GM23248 (cell line): Measurements from ENCODE around the gene CSNK1G2. TPM values are rescaled to one million over a fixed set of nuclear protein-coding genes. Genes with fewer than 3 reads are reported as not detected.

Experiments used
- DNase-seq: peaks from one replicate; pipeline ENCODE4 v3.0.0-alpha.2; 2015
- H2AFZ ChIP-seq: fragments of 200-600 bp; sonication (generic); 2 replicates; pipeline ENCODE4 v1.6.1; 2016; ENCODE audit warnings: antibody characterized with exemption
- H3F3A ChIP-seq: fragments of 200-600 bp; sonication (generic); 2 replicates; pipeline ENCODE4 v1.6.1; 2016; ENCODE audit warnings: mild to moderate bottlenecking, antibody characterized with exemption, mixed run types; ENCODE audit not compliant: insufficient read depth
- H3K27ac ChIP-seq: fragments of 200-600 bp; sonication (generic); 2 replicates; pipeline ENCODE4 v1.5.1; 2016; ENCODE audit warnings: mild to moderate bottlenecking
- H3K27me3 ChIP-seq: fragments of 200-600 bp; sonication (generic); replicated peaks from 2 replicates; pipeline ENCODE4 v1.6.1; 2016; ENCODE audit warnings: mild to moderate bottlenecking; ENCODE audit not compliant: insufficient read depth
- H3K36me3 ChIP-seq: fragments of 200-600 bp; sonication (generic); 2 replicates; pipeline ENCODE4 v1.6.1; 2016; ENCODE audit warnings: low read depth, mild to moderate bottlenecking
- H3K4me1 ChIP-seq: fragments of 200-600 bp; sonication (generic); 2 replicates; pipeline ENCODE4 v1.6.1; 2016; ENCODE audit warnings: mild to moderate bottlenecking; ENCODE audit not compliant: insufficient read depth
- H3K4me2 ChIP-seq: fragments of 200-600 bp; sonication (generic); one replicate; pipeline ENCODE4 v1.6.1; 2016; ENCODE audit warnings: mild to moderate bottlenecking; ENCODE audit not compliant: unreplicated experiment
- H3K4me3 ChIP-seq: fragments of 200-600 bp; sonication (generic); 2 replicates; pipeline ENCODE4 v1.5.1; 2016; ENCODE audit warnings: mild to moderate bottlenecking
- H3K79me2 ChIP-seq: fragments of 200-600 bp; sonication (generic); 2 replicates; pipeline ENCODE4 v1.6.1; 2016; ENCODE audit warnings: mild to moderate bottlenecking; ENCODE audit not compliant: insufficient read depth
- H3K9ac ChIP-seq: fragments of 200-600 bp; sonication (generic); 2 replicates; pipeline ENCODE4 v1.6.1; 2016; ENCODE audit warnings: mild to moderate bottlenecking
- H3K9me2 ChIP-seq: fragments of 200-600 bp; sonication (generic); 2 replicates; pipeline ENCODE4 v1.6.1; 2016; ENCODE audit warnings: mixed run types, mild to moderate bottlenecking, moderate library complexity; ENCODE audit not compliant: insufficient read depth
- H3K9me3 ChIP-seq: fragments of 200-600 bp; sonication (generic); one replicate; pipeline ENCODE4 v1.6.1; 2017; ENCODE audit warnings: low read depth
- H4K20me1 ChIP-seq: fragments of 200-600 bp; sonication (generic); 2 replicates; pipeline ENCODE4 v1.6.0; 2016; ENCODE audit not compliant: insufficient read depth
- EZH2 ChIP-seq: fragments of 200-600 bp; sonication (generic); IDR thresholded peaks from 2 replicates; pipeline ENCODE4 v1.6.1; 2018; ENCODE audit warnings: antibody characterized with exemption, mild to moderate bottlenecking; ENCODE audit not compliant: insufficient read depth, poor library complexity, severe bottlenecking
- EZH2phosphoT487 ChIP-seq: fragments of 200-600 bp; sonication (generic); IDR thresholded peaks from 2 replicates; pipeline ENCODE4 v1.6.1; 2018; ENCODE audit warnings: antibody characterized with exemption, moderate library complexity, mild to moderate bottlenecking, low read depth; ENCODE audit not compliant: insufficient read depth
- WGBS, 2 experiments: methylation state at CpG; one replicate each; pipeline ENCODE4 v1.1.6; 2015 to 2017; ENCODE audit warnings: low lambda C conversion rate in 2 of 2, low coverage in 1 of 2; ENCODE audit errors: missing lambda C conversion rate in 2 of 2; 5-methylcytosine and 5-hydroxymethylcytosine counted together
- in situ Hi-C: fragments of 300-500 bp; cut with MboI; formaldehyde crosslinking; loops from 2 replicates; pipeline ENCODE4 v1.15.0; 2020
- polyA plus RNA-seq: library from polyadenylated mRNA; unstranded; fragments of >200 nt; fragmentation: Nextera tagmentation; extraction: Ambion mirVana; gene quantifications from 2 replicates; pipeline ENCODE4 v1.2.1, GENCODE V29; 2016
- total RNA-seq: library from RNA; depleted of rRNA; stranded (reverse); fragments of >200 nt; shearing (Covaris generic); gene quantifications from 2 replicates; pipeline ENCODE4 v1.2.3, GENCODE V29; 2014

The CSNK1G2 gene
- total and polyA plus RNA-seq, 2 experiments from 2014 or later, result 9.5 to 76.6 TPM

GRCh38 chr19:1957562-1958248, 16.7 kb downstream of the CSNK1G2 start:
- H3K79me2 ChIP-seq, result peaks cover 86% of the 10 kb centered on the region
- in situ Hi-C loops, result no loop called here
- no peak overlapping the region for H3K4me3 ChIP-seq

DNA sequence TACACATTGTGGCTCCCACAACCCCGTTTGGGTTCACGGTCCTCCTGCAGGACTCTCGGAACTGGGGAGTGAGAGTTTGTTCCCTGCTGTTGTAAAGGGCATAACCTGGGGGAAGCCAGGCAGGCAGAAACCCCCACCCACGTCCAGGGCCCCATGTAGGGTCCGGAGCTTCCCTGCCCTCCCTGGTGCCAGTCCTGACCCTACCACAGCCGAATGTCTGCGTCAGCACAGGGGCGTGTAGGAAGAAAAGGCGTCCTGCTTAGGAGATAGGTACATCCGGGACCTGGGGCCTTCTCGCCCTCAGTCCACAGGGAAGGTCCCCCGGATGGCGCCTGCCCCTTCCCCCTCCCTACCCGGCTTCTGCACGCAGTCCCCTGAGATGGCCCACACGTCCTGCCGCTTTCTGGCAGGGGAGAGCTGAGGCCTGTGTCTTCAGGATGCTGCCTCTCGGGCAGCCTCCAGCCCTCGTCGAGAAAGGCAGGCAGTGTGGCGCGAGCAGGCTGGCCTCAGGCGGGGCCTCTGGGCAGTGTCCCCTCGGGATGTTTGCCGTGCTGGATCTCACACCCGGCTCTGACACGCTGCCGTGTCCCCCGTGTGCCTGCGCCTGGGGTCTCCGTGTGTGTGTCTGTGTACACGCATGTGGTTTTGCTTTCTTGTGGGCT, 19.1 kb downstream of the CSNK1G2 start:
- Histone ChIP-seq H3K27ac (no peak overlapping the region), H2AFZ (no peak overlapping the region), H3K9ac (no peak overlapping the region), H3K4me2 (no peak overlapping the region), H3K79me2 (peaks cover 86% of the 10 kb centered on the region), H4K20me1 (no peaks in the 10 kb centered on the region), H3K36me3 (no peaks in the 10 kb centered on the region), H3F3A (no peaks in the 10 kb centered on the region), H3K9me2 (no peaks in the 10 kb centered on the region), H3K9me3 (no peaks in the 10 kb centered on the region), H3K4me3 (no peak overlapping the region), H3K4me1 (no peaks in the 10 kb centered on the region), H3K27me3 (no peaks in the 10 kb centered on the region)
- in situ Hi-C loops, result no loop called here
- no peak for DNase-seq
- WGBS, 2 experiments, result 95% methylated on average over 30 to 32 of the region's 32 CpGs
- no peak for TF ChIP-seq EZH2phosphoT487

More at GRCh38 chr19:1957562-1958248, 16.7 kb downstream of the CSNK1G2 start:
- Histone ChIP-seq H3K4me2 (no peak overlapping the region), H3K27ac (no peak overlapping the region), H2AFZ (no peak overlapping the region), H3K36me3 (no peaks in the 10 kb centered on the region), H3F3A (no peaks in the 10 kb centered on the region), H3K9me2 (no peaks in the 10 kb centered on the region), H3K27me3 (no peaks in the 10 kb centered on the region), H3K4me1 (no peaks in the 10 kb centered on the region), H3K9ac (no peak overlapping the region), H3K9me3 (no peaks in the 10 kb centered on the region), H4K20me1 (no peaks in the 10 kb centered on the region)
- 85 to 92% methylated on average over 28 to 33 of the region's 40 CpGs for WGBS, 2 experiments
- TF ChIP-seq EZH2phosphoT487 (no peak), EZH2 (no peak)
- DNase-seq, result no peak

DNA sequence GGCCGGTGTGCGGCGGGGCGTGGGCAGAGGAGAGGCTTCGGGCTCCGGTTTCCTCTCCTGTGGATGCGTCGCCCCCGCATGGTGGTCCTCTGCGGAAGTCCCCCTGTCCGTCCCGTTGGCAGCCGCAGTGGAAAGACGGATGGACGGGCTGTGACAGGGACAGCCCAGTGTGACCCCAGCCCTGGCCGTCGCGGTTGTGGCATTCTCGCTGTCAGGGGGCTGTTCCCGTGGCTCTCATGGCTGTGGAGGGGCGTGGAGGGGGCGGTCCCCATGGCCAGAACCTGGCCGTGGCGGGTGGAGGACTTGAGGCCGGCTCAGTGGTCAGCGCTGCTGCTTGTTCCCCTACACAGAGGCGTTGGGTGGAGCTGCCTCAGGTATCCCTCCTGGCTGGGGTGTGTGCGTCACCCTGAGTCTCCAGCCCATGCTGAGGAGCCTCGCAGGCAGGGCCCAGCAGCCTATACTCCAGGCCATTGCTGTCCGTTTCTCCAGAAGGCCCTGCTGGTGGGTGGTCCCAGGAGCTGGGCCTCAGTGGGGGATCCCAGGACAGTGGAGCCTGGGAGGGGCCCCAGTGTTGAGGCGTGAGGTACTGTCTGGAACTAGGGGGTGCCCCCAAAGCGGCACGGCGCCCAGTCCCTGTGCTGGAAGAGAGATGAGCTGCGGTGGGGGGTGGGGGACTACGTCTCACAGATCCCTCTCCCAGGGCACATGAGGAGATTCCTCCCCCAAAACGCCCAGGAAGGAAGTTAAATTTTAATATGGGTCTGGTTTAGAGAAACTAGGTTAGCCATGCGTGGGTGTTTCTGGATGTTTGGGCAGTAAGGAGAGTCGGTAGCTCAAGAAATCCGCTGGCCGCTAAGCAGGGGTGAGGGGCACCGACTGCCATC, 20.3 kb downstream of the CSNK1G2 start:
- Histone ChIP-seq H3K36me3 (no peaks in the 10 kb centered on the region), H4K20me1 (no peaks in the 10 kb centered on the region), H3K4me1 (no peaks in the 10 kb centered on the region), H3K27me3 (no peaks in the 10 kb centered on the region), H3K9me3 (no peaks in the 10 kb centered on the region), H3K4me2 (no peak overlapping the region), H3K79me2 (peaks cover 86% of the 10 kb centered on the region), H3K9me2 (no peaks in the 10 kb centered on the region), H3K27ac (no peak overlapping the region), H3K9ac (no peak overlapping the region), H3K4me3 (no peak overlapping the region), H2AFZ (no peak overlapping the region), H3F3A (no peaks in the 10 kb centered on the region)
- no peak for DNase-seq
- 93 to 95% methylated on average over 33 to 42 of the region's 42 CpGs for WGBS, 2 experiments
- in situ Hi-C loops, result no loop called here
- TF ChIP-seq EZH2 (no peak), EZH2phosphoT487 (no peak)

DNA sequence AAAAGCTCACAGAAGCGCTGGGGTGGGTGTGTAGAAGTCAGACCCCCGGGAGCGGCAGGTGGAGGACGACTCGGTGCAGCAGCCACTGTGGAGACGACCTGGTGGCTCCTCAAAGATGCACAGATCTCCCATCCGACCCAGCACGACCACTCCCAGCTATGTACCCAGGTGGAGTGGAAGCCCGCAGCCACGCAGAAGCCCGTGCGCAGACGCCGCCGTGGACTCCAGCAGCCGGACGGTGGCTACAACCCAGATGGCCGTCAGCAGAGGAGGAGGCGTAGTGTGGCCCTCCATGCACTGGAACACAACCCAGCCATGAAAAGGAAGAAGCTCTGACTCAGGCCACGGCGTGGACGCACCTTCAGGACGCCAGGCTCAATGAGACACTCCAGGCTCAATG, 21.7 kb downstream of the CSNK1G2 start:
- in situ Hi-C loops, result no loop called here
- H3K4me2 ChIP-seq, result no peak overlapping the region
- no peak overlapping the region for H3K4me3 ChIP-seq
- TF ChIP-seq EZH2phosphoT487 (no peak), EZH2 (no peak)
- H3K9me2 ChIP-seq, result no peaks in the 10 kb centered on the region
- no peaks in the 10 kb centered on the region for H3K9me3 ChIP-seq
- H3K9ac ChIP-seq, result no peak overlapping the region
- WGBS, 2 experiments, result 96% methylated on average over 23 of the region's 23 CpGs
- no peaks in the 10 kb centered on the region for H3K36me3 ChIP-seq
- H3K27me3 ChIP-seq, result no peaks in the 10 kb centered on the region
- no peaks in the 10 kb centered on the region for H3K4me1 ChIP-seq
- H3K79me2 ChIP-seq, result peaks cover 82% of the 10 kb centered on the region
- H3K27ac ChIP-seq, result no peak overlapping the region
- H2AFZ ChIP-seq, result no peak overlapping the region
- no peaks in the 10 kb centered on the region for H3F3A ChIP-seq
- DNase-seq, result no peak
- no peaks in the 10 kb centered on the region for H4K20me1 ChIP-seq
